Stimulated activated CD4-positive, alpha-beta T cell treated with anti-CD3 and anti-CD28 coated beads, Interleukin-1b, Interleukin-23, amount 100 ng/mL, for 4 hours (primary cell): ENCODE measurements around the gene RPS6KA4.
"Not testable (repeated sequence)": the region's sequence is repeated elsewhere in the genome, so short reads cannot be mapped to it uniquely, and the experiment has no call there.

Source experiments
- DNase-seq, 2 donors: peaks; one replicate each; pipeline ENCODE4 v3.0.0-alpha.2; 2020; ENCODE audit warnings: low read depth in 2 of 2

RPS6KA4 gene

GRCh38 chr11:64358907-64359711, at the start of gene RPS6KA4:
Gene RPS6KA4 (plus strand): TSS chr11:64359162. CDS start chr11:64359236, 74 bp downstream.
- peak; percentile 37 to 60 for DNase-seq

- DNase-seq = no peak
These were observed 46.0 kb upstream of the RPS6KA4 start for GRCh38 chr11:64312947-64313346.

- no peak for DNase-seq
These were observed 45.3 kb upstream of the RPS6KA4 start for GRCh38 chr11:64313491-64314145.

GRCh38 chr11:64314146-64314804, 44.7 kb upstream of the RPS6KA4 start:
- DNase-seq = no peak

GRCh38 chr11:64314805-64315561, 44.0 kb upstream of the RPS6KA4 start:
- DNase-seq = no peak

DNA sequence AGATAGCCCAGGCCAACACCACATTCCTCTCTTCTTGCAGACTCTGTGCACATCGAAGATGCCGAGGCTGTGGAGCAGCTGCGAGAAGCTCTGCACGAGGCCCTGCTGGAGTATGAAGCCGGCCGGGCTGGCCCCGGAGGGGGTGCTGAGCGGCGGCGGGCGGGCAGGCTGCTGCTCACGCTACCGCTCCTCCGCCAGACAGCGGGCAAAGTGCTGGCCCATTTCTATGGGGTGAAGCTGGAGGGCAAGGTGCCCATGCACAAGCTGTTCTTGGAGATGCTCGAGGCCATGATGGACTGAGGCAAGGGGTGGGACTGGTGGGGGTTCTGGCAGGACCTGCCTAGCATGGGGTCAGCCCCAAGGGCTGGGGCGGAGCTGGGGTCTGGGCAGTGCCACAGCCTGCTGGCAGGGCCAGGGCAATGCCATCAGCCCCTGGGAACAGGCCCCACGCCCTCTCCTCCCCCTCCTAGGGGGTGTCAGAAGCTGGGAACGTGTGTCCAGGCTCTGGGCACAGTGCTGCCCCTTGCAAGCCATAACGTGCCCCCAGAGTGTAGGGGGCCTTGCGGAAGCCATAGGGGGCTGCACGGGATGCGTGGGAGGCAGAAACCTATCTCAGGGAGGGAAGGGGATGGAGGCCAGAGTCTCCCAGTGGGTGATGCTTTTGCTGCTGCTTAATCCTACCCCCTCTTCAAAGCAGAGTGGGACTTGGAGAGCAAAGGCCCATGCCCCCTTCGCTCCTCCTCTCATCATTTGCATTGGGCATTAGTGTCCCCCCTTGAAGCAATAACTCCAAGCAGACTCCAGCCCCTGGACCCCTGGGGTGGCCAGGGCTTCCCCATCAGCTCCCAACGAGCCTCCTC, 43.1 kb upstream of the RPS6KA4 start:
- DNase-seq = not testable (repeated sequence)

GRCh38 chr11:64316672-64317324, 42.2 kb upstream of the RPS6KA4 start:
- no peak for DNase-seq

DNA sequence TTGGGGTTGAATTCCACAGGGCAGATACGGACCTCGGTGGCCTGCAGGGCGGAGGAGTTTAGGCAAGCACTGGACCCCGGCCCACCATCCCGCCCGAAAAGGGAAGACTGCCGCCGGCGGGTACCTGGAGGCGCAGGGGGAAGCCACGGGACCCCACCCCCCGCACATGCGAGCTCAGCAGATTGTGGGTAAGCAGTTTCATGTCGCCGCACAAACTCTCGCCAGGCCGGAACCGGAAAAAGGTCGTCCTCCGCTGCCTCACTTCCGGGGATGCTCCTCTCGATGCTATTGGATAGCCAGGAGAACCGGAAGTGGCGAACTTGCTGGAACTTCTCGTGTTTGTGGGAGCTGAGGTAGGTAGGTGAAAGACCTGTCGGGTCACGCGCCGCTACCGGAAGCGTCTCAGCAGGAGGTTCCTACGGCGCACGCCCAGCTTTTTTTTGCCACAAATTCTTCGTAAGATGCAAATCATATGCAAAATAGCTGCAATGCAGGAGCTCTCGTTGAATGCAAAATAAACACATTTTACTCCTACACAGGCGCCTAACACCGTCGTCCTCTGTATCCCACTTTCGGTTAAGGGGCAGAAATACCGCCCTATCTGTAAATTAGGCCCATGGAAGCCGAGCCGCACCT, 41.5 kb upstream of the RPS6KA4 start, which contains the start of gene TRMT112:
TSS of gene TRMT112 (minus strand) at position 235 of the 636 bp plus-strand sequence. CDS start at position 202, 33 bp downstream.
- DNase-seq = peak; percentile 82 to 91

DNA sequence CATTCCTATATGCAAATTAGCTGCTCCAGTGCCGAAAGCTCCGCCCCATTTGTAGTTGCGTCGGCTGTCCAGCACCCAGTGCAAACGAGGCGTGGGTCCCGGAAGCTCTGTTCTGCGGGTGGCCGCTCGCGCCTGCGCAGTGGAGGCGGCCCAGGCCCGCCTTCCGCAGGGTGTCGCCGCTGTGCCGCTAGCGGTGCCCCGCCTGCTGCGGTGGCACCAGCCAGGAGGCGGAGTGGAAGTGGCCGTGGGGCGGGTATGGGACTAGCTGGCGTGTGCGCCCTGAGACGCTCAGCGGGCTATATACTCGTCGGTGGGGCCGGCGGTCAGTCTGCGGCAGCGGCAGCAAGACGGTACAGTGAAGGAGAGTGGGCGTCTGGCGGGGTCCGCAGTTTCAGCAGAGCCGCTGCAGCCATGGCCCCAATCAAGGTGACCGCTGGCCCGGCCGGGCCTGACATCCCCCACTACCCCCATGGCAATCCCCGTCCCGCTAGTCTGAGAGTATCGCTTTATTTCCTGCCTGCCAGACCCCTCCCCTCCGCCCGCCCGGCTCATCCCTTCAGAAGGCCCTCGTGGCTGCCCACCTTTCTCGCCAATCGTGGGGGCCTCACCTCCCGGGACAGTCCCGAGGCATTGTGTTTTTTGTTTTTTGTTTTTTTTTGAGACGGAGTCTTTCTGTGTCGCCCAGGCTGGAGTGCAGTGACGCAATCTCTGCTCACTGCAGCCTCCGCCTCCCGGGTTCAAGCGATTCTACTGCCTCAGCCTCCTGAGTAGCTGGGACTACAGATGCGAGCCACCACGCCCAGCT, 40.8 kb upstream of the RPS6KA4 start, which contains the start of gene PRDX5:
TSS of gene PRDX5 (plus strand) at position 161 of the 805 bp plus-strand sequence. CDS start at position 256, 95 bp downstream.
- peak; percentile 88 to 89 for DNase-seq

GRCh38 chr11:64318766-64319761, 39.9 kb upstream of the RPS6KA4 start:
- no peak for DNase-seq

DNA sequence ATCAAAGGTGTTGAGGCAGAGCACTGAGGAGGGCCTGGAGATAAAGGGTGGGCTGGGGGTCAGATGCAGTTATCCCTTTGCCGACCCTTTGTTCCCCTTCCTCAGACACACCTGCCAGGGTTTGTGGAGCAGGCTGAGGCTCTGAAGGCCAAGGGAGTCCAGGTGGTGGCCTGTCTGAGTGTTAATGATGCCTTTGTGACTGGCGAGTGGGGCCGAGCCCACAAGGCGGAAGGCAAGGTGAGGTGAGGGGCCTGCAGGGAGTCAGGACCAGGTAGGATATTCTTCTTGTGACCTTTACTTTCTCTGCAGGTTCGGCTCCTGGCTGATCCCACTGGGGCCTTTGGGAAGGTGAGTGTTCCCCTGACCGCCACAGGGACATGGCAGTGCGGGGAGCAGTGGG, 38.4 kb upstream of the RPS6KA4 start:
- DNase-seq = no peak

- DNase-seq = no peak
These were observed 37.9 kb upstream of the RPS6KA4 start for GRCh38 chr11:64321026-64321425.

- DNase-seq = no peak
These were observed 37.4 kb upstream of the RPS6KA4 start for GRCh38 chr11:64321533-64321932.

DNA sequence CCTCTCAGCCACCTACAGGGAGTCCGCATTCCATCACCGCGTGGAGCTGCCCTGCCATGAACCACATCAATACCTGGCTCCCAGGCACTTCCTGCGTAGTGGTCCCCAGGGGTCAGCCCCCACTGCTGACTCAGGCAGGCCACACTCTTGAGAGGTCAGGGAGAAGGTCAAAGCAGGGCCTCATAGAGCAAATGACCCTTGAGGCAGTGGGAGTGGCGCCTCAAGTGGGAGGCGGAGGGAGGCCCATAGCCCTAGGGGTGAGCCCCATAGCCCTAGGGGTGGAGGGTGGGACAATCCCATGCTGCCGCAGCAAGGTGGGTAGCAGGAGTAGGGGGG, 36.1 kb upstream of the RPS6KA4 start:
- DNase-seq = no peak

- no peak for DNase-seq
These were observed 35.6 kb upstream of the RPS6KA4 start for GRCh38 chr11:64323373-64323772.

DNA sequence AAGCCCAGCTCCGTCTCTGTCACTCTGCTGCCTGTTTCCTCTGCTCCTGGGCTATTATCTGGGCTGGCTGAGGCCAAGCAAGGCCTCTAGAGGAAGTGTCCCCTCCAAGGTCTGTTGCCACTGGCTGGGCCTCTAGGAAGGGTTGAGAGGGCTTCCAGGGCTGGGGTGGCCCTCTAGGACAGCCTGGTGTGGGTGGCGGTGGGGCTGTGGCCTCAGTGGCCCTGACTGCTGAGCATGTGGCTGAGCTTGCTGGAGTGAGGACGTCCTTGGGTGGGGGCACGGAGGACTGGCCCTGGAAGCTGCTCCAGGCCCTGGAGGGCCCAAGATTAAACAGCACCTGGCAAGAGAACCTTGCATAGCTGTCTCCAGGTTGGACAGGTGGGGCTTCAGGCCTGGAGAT, 35.0 kb upstream of the RPS6KA4 start:
- DNase-seq = not testable (repeated sequence)

- DNase-seq = no peak
These were observed 34.1 kb upstream of the RPS6KA4 start for GRCh38 chr11:64324692-64325469.
